HepG2 (cell line): ENCODE data around the gene ANKRD11. TPM values are rescaled to one million over a fixed set of nuclear protein-coding genes. Genes with fewer than 3 reads are reported as not detected.

Experiments
- CBX2 ChIP-seq, 2 experiments: fragments of 200-600 bp in 1 of 2; sonication (generic); formaldehyde crosslinking in 1 of 2; IDR thresholded peaks; 2 replicates each; pipeline versions ENCODE4 v1.7.0 to v1.8.1; 2018 to 2022; ENCODE audit warnings: low read depth in 2 of 2, low read length in 1 of 2, mild to moderate bottlenecking in 1 of 2, missing genetic modification reagents in 1 of 2
- CBX5 ChIP-seq: sonication (generic); formaldehyde crosslinking; IDR thresholded peaks from 2 replicates; pipeline ENCODE4 v1.4.0; 2020; ENCODE audit warnings: missing genetic modification reagents, borderline replicate concordance
- GPN1 ChIP-seq: sonication (generic); formaldehyde crosslinking; IDR thresholded peaks from 2 replicates; pipeline ENCODE4 v1.5.1; 2020; ENCODE audit warnings: missing genetic modification reagents, borderline replicate concordance
- HDAC2 ChIP-seq: sonication (generic); formaldehyde crosslinking; IDR thresholded peaks from 2 replicates; pipeline ENCODE4 v1.4.0; 2020; ENCODE audit warnings: missing genetic modification reagents
- NAIF1 ChIP-seq: sonication (generic); formaldehyde crosslinking; IDR thresholded peaks from 2 replicates; pipeline ENCODE4 v1.5.0; 2020; ENCODE audit warnings: mild to moderate bottlenecking, missing genetic modification reagents, borderline replicate concordance
- NCOR1 ChIP-seq: fragments of 200-600 bp; sonication (generic); IDR thresholded peaks from 2 replicates; pipeline ENCODE4 v1.7.0; 2017; ENCODE audit warnings: antibody characterized with exemption, low read length, borderline replicate concordance
- RELA ChIP-seq: sonication (generic); formaldehyde crosslinking; IDR thresholded peaks from 2 replicates; pipeline ENCODE4 v1.4.0; 2020; ENCODE audit warnings: missing genetic modification reagents
- RFX1 ChIP-seq: fragments of 450-650 bp; IDR thresholded peaks from 2 replicates; pipeline ENCODE4 v1.6.1; 2017
- TARDBP ChIP-seq: sonication (generic); formaldehyde crosslinking; IDR thresholded peaks from 2 replicates; pipeline ENCODE4 v1.8.0; 2022; ENCODE audit warnings: mild to moderate bottlenecking, missing genetic modification reagents
- U2AF1 ChIP-seq: fragments of 200-400 bp; formaldehyde crosslinking; optimal IDR thresholded peaks from 2 replicates; pipeline ENCODE3; 2017; ENCODE audit warnings: mild to moderate bottlenecking, low read depth, low read length
- ZBTB40 ChIP-seq, 2 experiments: fragments of 450-650 bp in 1 of 2; sonication (generic) in 1 of 2; formaldehyde crosslinking in 1 of 2; IDR thresholded peaks; 2 replicates each; pipeline versions ENCODE4 v1.6.1 to v1.8.0; 2016 to 2022; ENCODE audit warnings: antibody characterized with exemption in 1 of 2, mild to moderate bottlenecking in 1 of 2, missing genetic modification reagents in 1 of 2
- ZNF160 ChIP-seq: sonication (generic); formaldehyde crosslinking; IDR thresholded peaks from 2 replicates; pipeline ENCODE4 v1.8.0; 2022; ENCODE audit warnings: mild to moderate bottlenecking, inconsistent platforms, missing genetic modification reagents
- ZNF460 ChIP-seq: sonication (generic); formaldehyde crosslinking; IDR thresholded peaks from 2 replicates; pipeline ENCODE4 v1.5.1; 2020; ENCODE audit warnings: missing genetic modification reagents, mild to moderate bottlenecking, borderline replicate concordance
- ZNF800 ChIP-seq: sonication (generic); formaldehyde crosslinking; IDR thresholded peaks from 2 replicates; pipeline ENCODE4 v1.4.0; 2020; ENCODE audit warnings: missing genetic modification reagents
- ZNF879 ChIP-seq: sonication (generic); formaldehyde crosslinking; IDR thresholded peaks from 2 replicates; pipeline ENCODE4 v1.8.1; 2023; ENCODE audit warnings: missing genetic modification reagents
- polyA plus RNA-seq, 8 experiments: library from polyadenylated mRNA; depleted of rRNA in 3 of 8; stranded (reverse) in 7 of 8; unstranded in 1 of 8; fragments of >200 nt; fragmentation: Illumina TruSeq in 4 of 8; extraction: Trizol in 4 of 8; gene quantifications; 2 replicates each; pipeline versions ENCODE4 v1.2.1 to v1.2.3, GENCODE V29; 2011 to 2016; ENCODE audit warnings: low read depth in 4 of 8, missing spikeins in 1 of 8, mixed read lengths in 1 of 8; ENCODE audit not compliant: insufficient read depth in 1 of 8
- total RNA-seq, 5 experiments: library from RNA; depleted of rRNA; stranded (reverse); fragments of >200 nt; fragmentation: Illumina TruSeq; extraction: Trizol; gene quantifications; 2 replicates each; pipeline ENCODE4 v1.2.3, GENCODE V29; 2016; ENCODE audit warnings: low read depth in 1 of 5

The ANKRD11 gene
- total and polyA plus RNA-seq, 2 of the 13 experiments (the other 11 are each of a cell fraction or from before 2014, with no cell fraction given), result 21.4 to 38.4 TPM

GRCh38 chr16:89289428-89290395 lies 200.6 kb downstream of the ANKRD11 start (continued):
- 0 out of 2 replicates have a peak, but pooled peaks have one; percentile 42 for TF ChIP-seq ZNF800 (CRISPR knock-in tag)
- no peak for TF ChIP-seq ZNF879 (CRISPR knock-in tag)
- TF ChIP-seq CBX5 (CRISPR knock-in tag), result peak; percentile 46; the same call in 1 of the 2 replicates
- TF ChIP-seq ZNF160 (CRISPR knock-in tag), result no peak
- TF ChIP-seq NAIF1 (CRISPR knock-in tag), result no peak
- TF ChIP-seq HDAC2 (CRISPR knock-in tag), result no peak
- TF ChIP-seq TARDBP (CRISPR knock-in tag), result peak; percentile 51
- 0 out of 2 replicates have a peak, but pooled peaks have one; percentile 14 for TF ChIP-seq RELA (CRISPR knock-in tag)
- no peak for TF ChIP-seq NCOR1
- no peak for TF ChIP-seq GPN1
- TF ChIP-seq ZBTB40 (IDR thresholded peaks at IDR 0.05), result no peak
- TF ChIP-seq ZBTB40 (CRISPR knock-in tag; IDR thresholded peaks at IDR 0.05), result no peak
- TF ChIP-seq ZNF460 (CRISPR knock-in tag), result no peak
- no peak for TF ChIP-seq U2AF1
- TF ChIP-seq CBX2 (IDR thresholded peaks at IDR 0.05; ENCODE audit: low read depth, low read length), result no peak
- TF ChIP-seq CBX2 (CRISPR knock-in tag; IDR thresholded peaks at IDR 0.05; ENCODE audit: low read depth), result no peak
- TF ChIP-seq RFX1, result no peak
